ENCODE measurements around the gene ARID5B.

Gene ARID5B

GRCh38 chr10:62012318-62012717 lies 110.8 kb downstream of the ARID5B start:
- peak overlapping the region; percentile 44 for H3K27ac ChIP-seq
- no peak for TF ChIP-seq CTCF (conservative IDR thresholded peaks at IDR 0.05)

GRCh38 chr10:62014510-62014909 lies 113.0 kb downstream of the ARID5B start:
- TF ChIP-seq CTCF (conservative IDR thresholded peaks at IDR 0.05) = no peak
- peak overlapping the region; percentile 75 for H3K27ac ChIP-seq

- peak overlapping the region; percentile 75 for H3K27ac ChIP-seq
These were observed 114.5 kb downstream of the ARID5B start for GRCh38 chr10:62015994-62016393.

GRCh38 chr10:62016623-62017490 lies 115.4 kb downstream of the ARID5B start:
- peak overlapping the region; percentile 75 for H3K27ac ChIP-seq
- no peak for TF ChIP-seq CTCF (conservative IDR thresholded peaks at IDR 0.05)

More at GRCh38 chr10:62015994-62016393, 114.5 kb downstream of the ARID5B start:
- no peak for TF ChIP-seq CTCF (conservative IDR thresholded peaks at IDR 0.05)

GRCh38 chr10:62017491-62017870 lies 116.0 kb downstream of the ARID5B start:
- H3K27ac ChIP-seq = peak overlapping the region; percentile 75
- no peak for TF ChIP-seq CTCF (conservative IDR thresholded peaks at IDR 0.05)

GRCh38 chr10:62018131-62018911 lies 116.8 kb downstream of the ARID5B start:
- no peak for TF ChIP-seq CTCF (conservative IDR thresholded peaks at IDR 0.05)
- peak overlapping the region; percentile 75 for H3K27ac ChIP-seq

- no peak for TF ChIP-seq CTCF (conservative IDR thresholded peaks at IDR 0.05)
- H3K27ac ChIP-seq = peak overlapping the region; percentile 75
These were observed 117.7 kb downstream of the ARID5B start for GRCh38 chr10:62019013-62019684.

All from VCaP (cell line).